ENCODE data around the gene FOSL1.

DNA sequence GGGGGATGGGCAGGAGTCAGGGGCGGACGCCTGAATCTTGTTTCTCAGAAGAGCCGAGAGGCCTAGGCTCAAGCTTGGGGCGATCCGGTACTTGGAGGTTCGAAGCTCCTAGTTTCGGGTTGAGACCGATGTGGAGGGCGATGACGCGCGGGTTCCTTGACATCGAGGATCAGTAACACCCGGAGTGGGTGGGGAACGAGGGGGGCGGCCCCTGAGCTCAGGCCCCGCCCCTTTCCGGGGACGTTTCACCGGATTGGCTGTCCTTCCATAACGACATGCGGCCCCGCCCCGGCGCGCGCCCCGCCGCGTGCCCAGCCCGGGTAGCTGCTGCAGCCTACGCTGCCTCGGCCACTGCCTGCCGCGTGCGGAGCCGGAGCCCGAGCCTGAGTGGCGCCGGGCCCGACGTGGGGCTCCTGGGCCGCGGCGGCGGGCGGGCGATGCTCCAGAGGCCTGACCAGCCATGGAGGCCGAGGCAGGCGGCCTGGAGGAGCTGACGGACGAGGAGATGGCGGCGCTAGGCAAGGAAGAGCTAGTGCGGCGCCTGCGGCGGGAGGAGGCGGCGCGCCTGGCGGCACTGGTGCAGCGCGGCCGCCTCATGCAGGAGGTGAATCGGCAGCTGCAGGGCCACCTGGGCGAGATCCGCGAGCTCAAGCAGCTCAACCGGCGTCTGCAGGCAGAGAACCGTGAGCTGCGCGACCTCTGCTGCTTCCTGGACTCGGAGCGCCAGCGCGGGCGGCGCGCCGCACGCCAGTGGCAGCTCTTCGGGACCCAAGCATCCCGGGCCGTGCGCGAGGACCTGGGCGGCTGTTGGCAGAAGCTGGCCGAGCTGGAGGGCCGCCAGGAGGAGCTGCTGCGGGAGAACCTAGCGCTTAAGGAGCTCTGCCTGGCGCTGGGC, 9.6 kb downstream of the FOSL1 start, which contains the start of gene CCDC85B:
- TF ChIP-seq, protein P1, sequence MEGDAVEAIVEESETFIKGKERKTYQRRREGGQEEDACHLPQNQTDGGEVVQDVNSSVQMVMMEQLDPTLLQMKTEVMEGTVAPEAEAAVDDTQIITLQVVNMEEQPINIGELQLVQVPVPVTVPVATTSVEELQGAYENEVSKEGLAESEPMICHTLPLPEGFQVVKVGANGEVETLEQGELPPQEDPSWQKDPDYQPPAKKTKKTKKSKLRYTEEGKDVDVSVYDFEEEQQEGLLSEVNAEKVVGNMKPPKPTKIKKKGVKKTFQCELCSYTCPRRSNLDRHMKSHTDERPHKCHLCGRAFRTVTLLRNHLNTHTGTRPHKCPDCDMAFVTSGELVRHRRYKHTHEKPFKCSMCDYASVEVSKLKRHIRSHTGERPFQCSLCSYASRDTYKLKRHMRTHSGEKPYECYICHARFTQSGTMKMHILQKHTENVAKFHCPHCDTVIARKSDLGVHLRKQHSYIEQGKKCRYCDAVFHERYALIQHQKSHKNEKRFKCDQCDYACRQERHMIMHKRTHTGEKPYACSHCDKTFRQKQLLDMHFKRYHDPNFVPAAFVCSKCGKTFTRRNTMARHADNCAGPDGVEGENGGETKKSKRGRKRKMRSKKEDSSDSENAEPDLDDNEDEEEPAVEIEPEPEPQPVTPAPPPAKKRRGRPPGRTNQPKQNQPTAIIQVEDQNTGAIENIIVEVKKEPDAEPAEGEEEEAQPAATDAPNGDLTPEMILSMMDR (conservative IDR thresholded peaks at IDR 0.05; ENCODE audit: low read length): peak; percentile 35
- TF ChIP-seq EZH2phosphoT487 (IDR thresholded peaks at IDR 0.05; ENCODE audit: borderline replicate concordance, low read depth, low read length): no peak

Data from OCI-LY7 (cell line).